Rectal smooth muscle tissue (tissue), 1 donor: ENCODE results near the gene RAPGEFL1.
A peak's percentile ranks its signal among the peaks of the same experiment; 100 is the strongest.
"Not testable (repeated sequence)": the region's sequence is repeated elsewhere in the genome, so short reads cannot be mapped to it uniquely, and the experiment has no call there.

Experiments
- H3K27ac ChIP-seq: one replicate; pipeline ENCODE4 v1.7.0; 2013; ENCODE audit warnings: low read depth, low read length, inconsistent platforms
- H3K27me3 ChIP-seq: one replicate; pipeline ENCODE4 v1.7.0; 2013; ENCODE audit warnings: low read length; ENCODE audit not compliant: control insufficient read depth, insufficient read depth
- H3K36me3 ChIP-seq: one replicate; pipeline ENCODE4 v1.7.0; 2013; ENCODE audit warnings: low read length; ENCODE audit not compliant: control insufficient read depth, insufficient read depth
- H3K4me1 ChIP-seq: one replicate; pipeline ENCODE4 v1.7.0; 2013; ENCODE audit warnings: low read length; ENCODE audit not compliant: control insufficient read depth, insufficient read depth
- H3K4me3 ChIP-seq: one replicate; pipeline ENCODE4 v1.7.0; 2013; ENCODE audit warnings: low read length
- H3K9ac ChIP-seq: one replicate; pipeline ENCODE4 v1.7.0; 2013; ENCODE audit warnings: low read length

The RAPGEFL1 gene

DNA sequence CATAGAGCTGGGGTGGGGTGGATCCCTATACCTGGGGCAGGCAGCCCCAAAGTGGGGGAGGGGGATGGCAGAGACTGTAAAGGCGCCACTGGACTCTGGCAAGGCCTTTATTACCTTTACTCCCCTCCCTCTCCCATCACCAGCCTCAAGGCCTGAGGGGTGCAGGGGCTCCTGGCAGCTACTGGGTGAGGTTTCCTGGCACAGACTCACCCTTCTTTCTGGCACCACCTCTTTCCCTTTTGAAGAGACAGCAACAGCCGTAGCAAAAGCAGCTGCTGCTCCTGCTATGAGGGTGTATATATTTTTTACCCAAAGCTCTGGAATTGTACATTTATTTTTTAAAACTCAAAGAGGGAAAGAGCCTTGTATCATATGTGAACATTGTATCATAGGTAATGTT lies 17.6 kb downstream of the RAPGEFL1 start:
- H3K4me1 ChIP-seq, result no peaks in the 10 kb centered on the region
- no peak overlapping the region for H3K4me3 ChIP-seq

DNA sequence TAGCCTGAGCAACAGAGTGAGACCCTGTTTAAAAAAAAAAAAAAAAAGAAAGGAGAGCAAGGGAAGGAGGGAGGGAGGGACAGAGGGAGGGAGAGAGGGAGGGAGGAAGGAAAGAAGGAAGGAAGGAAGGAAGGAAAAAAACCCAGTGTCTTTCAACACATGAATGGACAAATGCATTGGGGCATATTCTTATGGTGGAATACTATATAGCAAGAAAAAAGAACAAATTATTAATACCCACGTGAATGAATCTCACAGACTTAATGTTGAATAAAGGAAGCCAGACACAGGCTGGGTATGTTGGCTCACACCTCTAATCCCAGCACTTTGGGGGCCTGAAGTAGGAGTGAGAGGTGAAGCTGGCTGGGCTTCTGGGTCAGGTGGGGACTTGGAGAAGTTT lies 20.3 kb downstream of the RAPGEFL1 start:
- Histone ChIP-seq H3K36me3 (peaks cover 5% of the 10 kb centered on the region), H3K4me3 (no peak overlapping the region), H3K27ac (no peak overlapping the region), H3K4me1 (no peaks in the 10 kb centered on the region), H3K27me3 (no peaks in the 10 kb centered on the region), H3K9ac (no peak overlapping the region)

More for the DNA sequence above, 17.6 kb downstream of the RAPGEFL1 start:
- H3K27me3 ChIP-seq, result no peaks in the 10 kb centered on the region
- H3K9ac ChIP-seq, result no peak overlapping the region
- H3K36me3 ChIP-seq, result peaks cover 7% of the 10 kb centered on the region
- H3K27ac ChIP-seq, result no peak overlapping the region

DNA sequence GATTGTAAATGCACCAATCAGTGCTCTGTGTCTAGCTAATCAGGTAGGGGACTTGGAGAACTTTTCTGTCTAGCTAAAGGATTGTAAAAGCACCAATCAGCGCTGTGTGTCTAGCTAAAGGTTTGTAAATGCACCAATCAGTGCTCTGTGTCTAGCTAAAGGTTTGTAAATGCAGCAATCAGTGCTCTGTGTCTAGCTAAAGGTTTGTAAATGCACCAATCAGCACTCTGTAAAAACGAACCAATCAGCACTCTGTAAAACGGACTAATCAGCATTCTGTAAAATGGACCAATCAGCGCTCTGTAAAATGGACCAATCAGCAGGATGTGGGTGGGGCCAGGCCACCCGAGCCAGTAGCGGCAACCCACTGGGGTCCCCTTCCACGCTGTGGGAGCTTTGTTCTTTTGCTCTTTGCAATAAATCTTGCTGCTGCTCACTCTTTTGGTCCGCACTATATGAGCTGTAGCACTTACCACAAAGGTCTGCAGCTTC lies 20.7 kb downstream of the RAPGEFL1 start:
- H3K27me3 ChIP-seq, H3K9ac ChIP-seq, H3K4me1 ChIP-seq, H3K4me3 ChIP-seq, H3K27ac ChIP-seq, H3K36me3 ChIP-seq: not testable (repeated sequence)

DNA sequence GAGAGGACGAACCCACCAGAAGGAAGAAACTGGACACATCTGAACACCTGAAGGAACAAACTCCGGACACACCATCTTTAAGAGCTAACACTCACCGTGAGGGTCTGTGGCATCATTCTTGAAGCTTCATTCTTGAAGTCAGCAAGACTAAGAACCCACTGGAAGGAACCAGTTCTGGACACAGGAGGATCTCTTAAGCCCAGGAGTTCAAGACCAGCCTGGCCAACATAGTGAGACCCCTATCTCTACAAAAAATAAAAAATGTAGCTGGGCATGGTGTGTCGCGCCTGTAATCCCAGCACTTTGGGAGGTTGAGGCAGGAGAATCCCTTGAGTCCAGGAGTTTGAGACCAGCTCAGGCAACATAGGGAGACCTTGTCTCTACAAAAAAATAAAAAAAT lies 21.3 kb downstream of the RAPGEFL1 start:
- no peaks in the 10 kb centered on the region for H3K4me1 ChIP-seq
- no peak overlapping the region for H3K9ac ChIP-seq
- no peaks in the 10 kb centered on the region for H3K27me3 ChIP-seq
- no peaks in the 10 kb centered on the region for H3K36me3 ChIP-seq
- H3K27ac ChIP-seq, result no peak overlapping the region
- no peak overlapping the region for H3K4me3 ChIP-seq

DNA sequence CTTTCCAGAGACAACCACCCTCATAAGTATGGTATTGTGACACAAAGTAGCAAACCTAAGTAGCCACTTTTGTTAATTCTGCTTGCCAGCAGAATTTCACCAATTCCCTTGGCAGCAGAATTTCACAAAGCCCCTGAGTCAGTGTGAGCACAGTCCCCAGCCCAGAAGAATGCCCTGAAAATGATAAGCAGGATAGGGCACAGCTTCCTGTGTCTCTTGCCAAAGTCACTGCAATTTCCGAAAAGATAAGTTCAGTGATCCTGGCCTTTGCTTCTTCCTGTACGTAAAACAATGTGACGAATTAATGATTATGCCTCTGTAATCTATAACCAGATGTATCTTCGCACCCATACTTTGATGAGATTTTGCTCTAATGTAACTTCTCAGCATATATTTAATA lies 25.9 kb downstream of the RAPGEFL1 start:
- no peaks in the 10 kb centered on the region for H3K4me1 ChIP-seq
- H3K9ac ChIP-seq, result no peak overlapping the region
- H3K4me3 ChIP-seq, result no peak overlapping the region
- no peaks in the 10 kb centered on the region for H3K27me3 ChIP-seq
- no peak overlapping the region for H3K27ac ChIP-seq
- no peaks in the 10 kb centered on the region for H3K36me3 ChIP-seq

DNA sequence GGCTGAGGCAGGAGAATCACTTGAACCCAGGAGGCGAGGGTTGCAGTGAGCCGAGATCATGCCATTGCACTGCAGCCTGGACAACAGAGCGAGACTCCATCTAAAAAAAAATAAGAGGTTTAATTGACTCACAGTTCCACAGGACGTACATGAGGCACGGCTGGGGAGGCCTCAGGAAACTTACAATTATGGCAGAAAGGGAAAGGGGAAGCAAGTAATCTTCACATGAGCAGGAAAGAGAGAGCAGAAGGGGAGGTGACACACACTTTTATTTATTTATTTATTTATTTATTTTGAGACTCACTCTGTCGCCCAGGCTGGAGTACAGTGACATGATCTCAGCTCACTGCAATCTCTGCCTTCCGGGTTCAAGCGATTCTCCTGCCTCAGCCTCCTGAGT lies 28.9 kb downstream of the RAPGEFL1 start:
- not testable (repeated sequence) for H3K27ac ChIP-seq, H3K4me1 ChIP-seq, H3K27me3 ChIP-seq, H3K36me3 ChIP-seq, H3K9ac ChIP-seq, H3K4me3 ChIP-seq

DNA sequence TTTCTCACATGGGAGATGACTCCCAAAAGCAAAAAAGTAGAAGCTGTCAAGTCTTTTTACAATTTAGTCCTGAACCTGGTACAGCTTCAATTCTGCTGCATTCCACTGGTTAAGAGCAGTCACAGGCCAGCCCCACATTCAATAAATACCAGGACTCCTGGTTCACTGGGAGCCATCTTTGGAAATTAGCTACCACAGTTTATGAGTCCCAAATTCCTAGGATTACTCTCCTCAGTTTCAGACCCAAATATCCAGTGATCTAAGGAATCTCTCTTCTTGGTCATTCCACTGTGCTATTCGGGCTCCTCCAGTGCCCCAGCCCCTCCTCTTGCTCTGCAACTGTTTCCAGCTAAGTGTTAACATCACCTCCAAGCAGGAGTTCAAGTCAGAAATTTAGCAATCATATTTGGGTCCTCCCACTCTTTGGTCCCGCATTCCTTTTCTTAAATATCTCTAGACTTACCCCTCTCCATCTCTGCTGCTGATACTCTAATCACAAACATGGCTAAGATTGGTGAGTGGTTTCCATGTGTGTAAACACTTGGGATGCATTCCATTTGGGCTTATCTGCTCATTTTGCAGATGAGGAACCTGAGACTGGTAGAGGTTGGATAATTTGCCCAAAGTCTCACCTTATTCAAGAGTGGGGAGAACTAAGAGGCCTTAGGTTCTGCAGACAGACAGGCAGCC lies 32.3 kb downstream of the RAPGEFL1 start:
- no peaks in the 10 kb centered on the region for H3K36me3 ChIP-seq
- H3K4me3 ChIP-seq, result no peak overlapping the region
- H3K9ac ChIP-seq, result no peak overlapping the region
- H3K27ac ChIP-seq, result no peak overlapping the region
- H3K27me3 ChIP-seq, result no peaks in the 10 kb centered on the region
- no peaks in the 10 kb centered on the region for H3K4me1 ChIP-seq

DNA sequence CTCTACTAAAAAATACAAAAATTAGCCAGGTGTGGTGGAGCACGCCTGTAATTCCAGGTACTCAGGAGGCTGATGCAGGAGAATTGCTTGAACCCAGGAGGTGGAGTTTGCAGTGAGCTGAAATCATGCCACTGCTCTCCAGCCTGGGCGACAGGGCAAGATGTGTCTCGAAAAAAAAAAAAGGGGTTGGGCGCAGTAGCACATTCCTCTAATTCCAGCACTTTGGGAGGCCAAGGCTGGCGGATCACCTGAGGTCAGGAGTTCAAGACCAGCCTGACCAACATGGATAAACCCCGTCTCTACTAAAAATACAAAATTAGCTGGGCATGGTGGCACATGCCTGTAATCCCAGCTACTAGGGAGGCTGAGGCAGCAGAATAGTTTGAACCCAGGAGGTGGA lies 36.6 kb downstream of the RAPGEFL1 start:
- not testable (repeated sequence) for H3K4me1 ChIP-seq, H3K4me3 ChIP-seq, H3K27me3 ChIP-seq

DNA sequence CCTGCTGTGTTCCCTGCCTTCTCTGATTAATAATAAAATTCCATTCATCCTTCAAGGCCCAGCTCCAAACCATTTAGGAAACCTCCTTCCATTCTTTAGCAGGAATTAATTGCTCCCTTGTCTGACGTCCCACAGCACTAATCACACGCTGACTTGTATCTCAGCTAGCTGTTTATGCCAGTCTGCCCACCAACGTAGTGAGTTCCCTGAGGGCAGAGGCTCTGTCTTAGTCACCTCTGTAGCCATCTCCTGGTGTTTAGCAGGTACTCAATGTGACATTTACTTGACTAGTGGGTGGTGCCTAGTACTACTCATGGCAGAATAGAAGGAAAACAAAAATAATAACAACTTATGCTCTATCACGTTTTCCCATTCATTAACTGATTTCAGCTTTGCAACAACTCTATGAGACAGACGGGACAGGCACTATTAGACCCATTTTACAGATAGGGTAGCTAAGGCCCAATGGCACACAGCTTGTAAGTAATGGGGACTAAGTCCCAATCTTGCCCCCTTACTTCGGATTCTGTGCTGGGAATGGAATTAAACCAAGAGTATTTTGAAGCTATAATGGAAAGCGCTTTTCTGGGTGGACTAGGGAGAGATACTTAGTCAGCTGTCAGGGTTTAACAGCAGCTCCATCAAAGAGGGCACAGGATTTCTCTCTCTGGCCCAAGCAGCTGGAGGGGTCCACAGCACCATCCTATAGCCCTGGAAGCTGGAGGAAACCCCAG lies 40.9 kb downstream of the RAPGEFL1 start:
- H3K4me3 ChIP-seq, result peak overlapping the region; percentile 69
- H3K4me1 ChIP-seq, result no peaks in the 10 kb centered on the region
- no peaks in the 10 kb centered on the region for H3K36me3 ChIP-seq
- H3K9ac ChIP-seq, result no peak overlapping the region
- H3K27ac ChIP-seq, result no peak overlapping the region
- no peaks in the 10 kb centered on the region for H3K27me3 ChIP-seq

More for the DNA sequence above, 36.6 kb downstream of the RAPGEFL1 start:
- not testable (repeated sequence) for H3K36me3 ChIP-seq, H3K9ac ChIP-seq, H3K27ac ChIP-seq

DNA sequence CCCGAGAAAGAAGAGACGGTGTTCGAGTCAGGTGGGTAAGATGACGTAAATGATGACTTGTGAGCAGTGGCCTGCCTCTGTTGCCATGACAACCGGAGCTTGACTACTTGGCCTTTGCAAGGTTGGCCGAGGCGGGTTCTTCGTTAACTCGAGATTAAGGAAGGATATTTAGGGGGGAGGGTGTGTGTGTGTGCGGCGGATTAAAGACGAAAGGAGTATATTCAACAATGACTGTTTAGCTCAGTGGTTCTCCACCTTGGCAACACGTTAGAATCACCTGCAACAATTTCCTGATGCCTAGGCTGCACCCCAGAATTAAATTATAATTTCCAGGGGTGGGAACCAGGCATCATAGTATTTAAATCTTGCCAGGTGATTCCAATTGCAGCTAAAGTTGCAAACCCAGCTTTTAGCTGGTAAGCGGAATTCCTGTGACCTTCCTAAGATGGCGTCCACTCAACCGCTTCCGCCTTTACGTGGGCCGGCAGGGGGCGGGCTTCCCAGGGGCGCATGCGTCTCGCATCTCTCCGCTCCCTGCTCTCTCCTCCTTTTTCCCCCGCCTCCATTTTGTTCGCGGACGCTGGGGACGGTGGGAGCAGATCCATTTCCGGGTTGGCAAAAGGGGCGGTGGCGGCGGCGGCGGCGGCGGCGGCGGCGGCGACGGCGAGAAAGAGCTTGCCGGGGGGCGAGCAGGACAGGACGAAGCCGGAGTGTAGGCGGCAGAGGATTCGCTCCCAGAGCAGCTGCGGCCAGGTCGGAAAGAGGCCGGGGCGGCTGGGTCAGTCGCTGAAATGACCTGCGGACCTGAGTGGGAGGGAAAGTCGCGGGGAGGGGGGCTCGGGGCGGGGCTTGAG lies 41.7 kb downstream of the RAPGEFL1 start, which contains the start of gene WIPF2:
Gene WIPF2 (plus strand): TSS at position 565 of the 854 bp plus-strand sequence. CDS start 37,156 bp downstream, outside the sequence.
- Histone ChIP-seq H3K9ac (peak within 1 kb of the TSS; percentile 88), H3K4me3 (peak within 1 kb of the TSS; percentile 95), H3K4me1 (no peaks in the 10 kb centered on the region), H3K36me3 (no peaks in the 10 kb centered on the region), H3K27me3 (no peaks in the 10 kb centered on the region), H3K27ac (peak within 1 kb of the TSS; percentile 91)

DNA sequence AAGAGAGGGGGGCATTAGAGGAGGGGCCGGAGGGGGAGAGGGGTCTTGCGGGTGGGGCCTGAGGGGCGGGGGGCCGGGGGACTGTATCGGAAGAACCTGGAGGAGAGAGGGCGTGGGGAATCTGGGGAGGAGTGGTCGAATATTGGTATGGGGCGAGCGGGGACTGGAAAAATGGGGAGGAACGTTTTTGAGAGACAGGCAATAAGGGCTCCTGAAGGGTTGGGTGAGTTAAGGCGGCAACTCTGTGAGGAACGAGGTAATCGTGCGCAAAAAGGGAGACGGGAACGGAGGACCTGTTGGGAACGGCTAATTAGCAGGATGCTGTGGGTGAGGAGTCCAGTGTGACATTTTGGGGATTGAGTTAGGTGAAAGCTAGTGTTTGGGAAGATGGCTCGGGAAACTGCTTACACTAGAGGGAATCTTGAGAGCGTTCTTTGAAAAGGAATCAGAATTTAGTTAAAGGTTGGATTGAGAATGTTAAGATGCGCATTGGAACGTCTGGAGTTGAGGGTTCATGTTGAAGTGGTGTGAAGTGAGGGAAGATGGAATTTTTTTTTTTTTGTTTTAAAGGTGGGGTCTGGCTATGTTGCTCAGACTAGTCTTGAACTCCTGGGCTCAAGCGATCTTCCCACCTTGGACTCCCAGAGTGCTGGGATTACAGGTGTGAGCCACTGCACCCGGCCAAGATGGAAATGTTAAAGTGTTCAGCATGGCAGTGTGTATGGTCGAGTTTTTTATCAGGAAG lies 42.5 kb downstream of the RAPGEFL1 start:
- no peaks in the 10 kb centered on the region for H3K27me3 ChIP-seq
- no peaks in the 10 kb centered on the region for H3K36me3 ChIP-seq
- H3K27ac ChIP-seq, result peak overlapping the region; percentile 91
- H3K9ac ChIP-seq, result peak overlapping the region; percentile 88
- H3K4me1 ChIP-seq, result no peaks in the 10 kb centered on the region
- peak overlapping the region; percentile 95 for H3K4me3 ChIP-seq
